ENCODE data around the gene PRDM8.
"Not testable (repeated sequence)": the region's sequence is repeated elsewhere in the genome, so short reads cannot be mapped to it uniquely, and the experiment has no call there.

The PRDM8 gene

GRCh38 chr4:80196922-80197573, at the start of gene PRDM8:
Gene PRDM8 (plus strand): TSS chr4:80197503. CDS start chr4:80200081, 2,578 bp downstream.
- DNase-seq, result no peak

DNA sequence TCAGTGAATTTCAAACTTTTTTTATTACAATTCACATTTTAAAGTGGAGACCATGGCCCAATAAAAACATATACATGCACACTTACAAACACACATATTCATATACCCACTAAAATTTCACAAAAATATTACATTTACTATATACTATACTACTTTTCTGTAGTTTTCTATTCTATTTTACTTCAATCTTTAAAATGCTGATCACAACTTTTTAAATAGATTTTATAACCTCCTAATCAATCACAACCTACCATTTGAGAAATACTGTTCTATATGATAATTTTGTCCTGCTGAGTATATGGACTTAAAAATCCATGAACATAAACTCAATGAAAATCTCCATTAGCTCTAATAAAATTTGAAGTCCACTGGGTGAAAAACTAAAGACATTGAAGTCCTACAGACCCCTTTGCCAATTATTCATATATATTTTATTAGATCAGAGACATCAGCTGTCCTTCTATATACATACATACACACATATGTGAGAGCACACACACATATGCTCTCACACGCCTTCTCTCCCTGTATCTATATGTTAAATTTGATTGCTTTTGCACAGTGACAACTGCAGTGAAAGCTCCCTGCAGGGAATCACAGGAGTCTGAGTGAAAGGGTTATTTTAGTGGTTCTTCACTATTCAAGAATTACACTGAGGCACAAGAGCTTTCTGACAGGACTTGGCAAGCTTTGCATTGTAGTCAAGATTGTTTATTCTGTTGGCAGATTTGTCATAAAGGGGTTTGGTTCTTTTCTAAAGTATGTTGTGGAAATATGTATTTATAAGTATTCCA, 46.7 kb upstream of the PRDM8 start:
- no peak for DNase-seq

- DNase-seq, result no peak
These were observed 45.3 kb upstream of the PRDM8 start for GRCh38 chr4:80151981-80152380.

DNA sequence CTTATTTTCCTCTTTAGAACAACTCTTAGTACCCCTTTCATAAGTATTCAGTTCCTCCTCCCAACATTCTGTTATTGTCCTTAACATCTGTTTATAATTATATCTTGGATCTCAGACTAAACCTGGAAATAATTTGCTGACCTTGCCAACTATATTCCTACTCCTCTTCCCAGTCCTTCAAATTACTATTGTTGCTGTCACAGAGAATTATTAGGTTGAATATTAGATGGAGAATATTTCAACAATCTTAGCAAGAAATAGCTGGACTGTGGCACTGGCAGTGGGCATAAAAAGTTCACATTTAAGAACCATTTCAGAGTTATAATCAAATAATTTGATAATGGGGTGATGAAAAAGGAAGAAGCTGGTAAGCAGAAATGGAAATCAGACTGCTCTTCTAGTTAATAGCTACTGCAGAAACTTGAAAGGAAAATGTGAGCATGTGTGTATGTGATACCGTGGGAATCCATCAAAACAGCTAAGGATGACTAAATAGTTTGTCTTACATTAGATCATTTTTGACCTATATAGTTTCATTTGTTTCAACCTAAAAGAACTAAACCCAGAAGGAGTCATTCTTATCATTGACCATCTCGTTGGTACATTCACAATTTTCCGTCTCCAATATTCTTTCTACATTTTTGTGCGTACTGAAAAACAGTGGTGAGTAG, 43.3 kb upstream of the PRDM8 start:
- no peak for DNase-seq

- DNase-seq, result no peak
These were observed 42.8 kb upstream of the PRDM8 start for GRCh38 chr4:80154545-80154933.

GRCh38 chr4:80155316-80155982, 41.9 kb upstream of the PRDM8 start:
- DNase-seq, result no peak

- DNase-seq, result no peak
These were observed 40.9 kb upstream of the PRDM8 start for GRCh38 chr4:80156410-80156809.

- no peak for DNase-seq
These were observed 35.8 kb upstream of the PRDM8 start for GRCh38 chr4:80161413-80162058.

DNA sequence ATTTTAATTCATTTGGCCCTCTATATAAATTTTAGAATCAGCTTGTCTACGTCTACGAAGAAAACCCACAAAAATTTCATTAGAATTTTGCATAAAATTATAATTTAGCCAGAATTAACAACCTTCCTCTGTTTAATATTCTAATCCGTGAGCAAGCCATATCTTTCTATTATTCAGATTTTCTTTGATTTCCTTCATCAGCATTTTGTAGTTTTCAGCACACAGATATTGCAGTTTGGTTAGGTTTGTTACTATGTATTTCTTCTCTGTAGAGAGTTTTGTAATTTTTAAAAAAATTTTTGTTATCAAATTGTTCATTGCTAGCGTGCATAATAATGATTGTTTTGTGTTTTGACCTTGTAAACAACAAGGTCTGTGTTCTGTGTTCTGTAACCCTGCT, 34.9 kb upstream of the PRDM8 start:
- no peak for DNase-seq

- DNase-seq, result no peak
These were observed 31.4 kb upstream of the PRDM8 start for GRCh38 chr4:80165855-80166254.

DNA sequence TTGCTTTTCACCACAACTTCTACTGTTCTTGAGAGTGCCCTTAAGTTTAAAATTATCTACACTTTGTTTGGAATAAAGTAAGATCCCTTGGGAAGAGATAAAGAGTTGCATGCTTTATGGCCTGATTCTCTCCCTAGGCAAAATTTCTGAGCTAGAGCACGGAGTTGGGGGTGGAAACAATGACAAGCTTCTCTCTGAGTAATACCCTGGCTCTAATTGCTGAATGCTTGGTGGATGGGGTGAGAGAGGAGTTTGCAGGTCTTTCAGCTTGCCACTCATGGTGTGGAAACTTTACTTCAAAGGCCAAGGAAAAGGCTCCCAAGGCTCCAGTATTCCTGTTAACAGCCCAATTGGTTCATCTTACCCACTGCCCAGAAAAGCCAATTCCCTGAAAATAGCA, 26.1 kb upstream of the PRDM8 start:
- no peak for DNase-seq

- DNase-seq, result no peak
These were observed 25.6 kb upstream of the PRDM8 start for GRCh38 chr4:80171656-80172055.

- no peak for DNase-seq
These were observed 25.1 kb upstream of the PRDM8 start for GRCh38 chr4:80172203-80172602.

DNA sequence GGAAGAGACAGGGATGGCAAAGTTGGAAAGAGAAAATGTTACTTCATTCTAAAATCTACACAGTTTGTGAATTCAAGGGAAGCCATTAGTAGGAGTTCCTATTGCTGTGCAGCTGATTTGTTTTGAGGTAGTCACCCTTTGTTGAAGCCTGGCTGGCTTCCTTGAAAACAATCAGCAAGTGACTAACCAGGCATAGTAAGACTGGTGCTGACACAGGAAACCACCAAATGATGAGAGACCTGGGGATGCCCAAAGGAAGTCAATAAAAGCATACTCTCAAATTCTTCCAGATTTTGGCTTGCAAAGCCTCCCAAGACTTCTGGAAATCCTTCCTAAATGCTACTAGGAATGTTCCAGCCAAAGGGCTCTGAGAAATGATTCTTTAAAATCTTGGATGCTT, 23.9 kb upstream of the PRDM8 start:
- no peak for DNase-seq

DNA sequence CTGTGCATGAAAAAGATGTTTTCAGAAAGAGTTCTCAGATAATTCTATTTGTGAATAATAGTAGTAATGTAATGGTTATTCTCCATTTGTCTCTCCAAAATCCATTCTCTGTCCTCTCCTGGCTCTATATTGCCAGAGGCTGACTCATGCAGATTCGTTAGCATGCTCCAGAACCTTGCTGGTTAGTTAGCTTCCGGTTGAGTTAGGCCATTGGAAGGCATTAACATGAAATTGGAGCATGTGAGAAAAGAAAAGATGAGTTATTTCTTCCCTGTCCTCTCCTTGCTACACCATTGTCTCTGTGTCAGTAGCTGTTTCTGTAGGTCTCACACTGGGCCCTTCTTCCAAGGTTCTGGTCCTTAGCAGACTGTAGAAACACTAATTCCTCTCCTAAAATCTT, 23.5 kb upstream of the PRDM8 start:
- DNase-seq, result no peak

- DNase-seq, result not testable (repeated sequence)
These were observed 19.5 kb upstream of the PRDM8 start for GRCh38 chr4:80177793-80178192.

GRCh38 chr4:80178964-80179363, 18.3 kb upstream of the PRDM8 start:
- no peak for DNase-seq

GRCh38 chr4:80179637-80180161, 17.6 kb upstream of the PRDM8 start:
- no peak for DNase-seq

DNA sequence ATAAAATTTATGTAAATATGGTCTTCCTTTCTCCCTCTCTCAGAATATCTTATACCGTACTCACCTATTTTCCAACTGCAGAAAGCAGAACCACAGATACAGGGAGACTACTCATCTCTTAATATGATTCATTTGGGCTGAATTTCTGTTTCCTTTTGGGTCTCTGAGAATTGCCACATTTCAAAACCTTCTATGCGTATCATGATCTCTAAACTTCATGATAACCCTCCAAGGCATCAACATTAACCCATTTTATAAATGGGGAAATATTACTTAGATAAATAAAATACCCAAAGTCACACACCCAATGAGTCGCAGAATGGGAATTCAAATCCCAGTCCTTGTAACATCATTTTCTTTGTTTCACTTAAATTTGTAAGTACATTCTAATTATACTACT, 16.6 kb upstream of the PRDM8 start:
- no peak for DNase-seq

- DNase-seq, result no peak
These were observed 15.0 kb upstream of the PRDM8 start for GRCh38 chr4:80182237-80182866.

DNA sequence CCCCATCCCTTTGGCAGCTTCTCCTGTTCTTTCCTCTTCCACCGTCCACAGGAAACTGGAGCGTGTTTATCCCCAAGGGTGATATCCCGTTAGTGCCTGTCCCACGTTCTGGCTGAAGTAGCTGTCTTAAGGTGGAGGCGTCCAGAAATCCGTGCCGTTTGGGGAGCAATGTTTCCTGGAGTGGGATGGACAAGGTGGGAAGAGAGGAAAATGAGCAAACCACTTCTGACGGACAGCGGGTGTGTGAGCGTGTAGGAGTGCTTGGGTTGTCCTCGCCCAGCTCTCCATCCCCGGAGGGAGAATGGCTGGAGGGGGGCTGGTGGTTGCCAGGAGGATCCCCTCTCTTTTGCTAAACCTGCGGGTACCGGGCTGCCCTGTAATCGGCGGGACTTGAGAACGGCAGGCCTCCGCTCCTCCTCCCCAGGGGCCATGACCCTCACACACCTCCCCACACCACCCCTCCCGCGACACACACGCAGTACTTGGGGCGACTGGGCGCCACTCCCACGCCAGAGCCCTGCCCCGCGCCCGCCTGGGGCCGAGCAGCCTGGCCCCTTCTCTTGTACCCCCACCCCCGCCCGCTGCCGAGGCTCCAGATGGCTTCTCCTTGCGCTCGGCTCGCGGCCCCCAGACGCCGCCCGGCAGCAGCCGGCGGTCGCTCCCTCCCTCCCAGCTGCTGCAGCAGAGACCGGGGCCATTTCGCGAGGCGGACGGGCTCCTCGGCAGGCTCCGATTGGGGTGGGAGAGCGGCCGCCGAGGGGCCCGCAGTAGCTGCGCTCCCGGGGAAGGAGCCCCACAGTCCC, 13.9 kb upstream of the PRDM8 start:
- DNase-seq, result no peak

All from NCI-H510A (cell line).